Measurements from ENCODE around the gene SLC43A2. TPM values are rescaled to one million over a fixed set of nuclear protein-coding genes. Genes with fewer than 3 reads are reported as not detected.
A peak's percentile ranks its signal among the peaks of the same experiment; 100 is the strongest.

SLC43A2 gene
- total and polyA plus RNA-seq, 2 of the 13 experiments (the other 11 are each of a cell fraction or from before 2014, with no cell fraction given) = 7.3 to 20.0 TPM

GRCh38 chr17:1648963-1649843 is 20.6 kb upstream of the SLC43A2 start (continued):
- TF ChIP-seq ZNF276 (CRISPR knock-in tag; IDR thresholded peaks at IDR 0.05; ENCODE audit: low read depth) (peak; percentile 13; the same call in 1 of the 2 replicates), KDM3A (CRISPR knock-in tag; IDR thresholded peaks at IDR 0.05; ENCODE audit: low read depth) (no peak; the same call in none of the 2 replicates), GLMP (CRISPR knock-in tag; IDR thresholded peaks at IDR 0.05; ENCODE audit: borderline replicate concordance) (no peak), SOX6 (IDR thresholded peaks at IDR 0.05) (no peak), SOX6 (CRISPR knock-in tag; IDR thresholded peaks at IDR 0.05) (no peak), PHF20 (CRISPR knock-in tag; IDR thresholded peaks at IDR 0.05) (no peak; the same call in 1 of the 2 replicates), NBN (conservative IDR thresholded peaks at IDR 0.05) (no peak), ZBTB7B (CRISPR knock-in tag; IDR thresholded peaks at IDR 0.05) (no peak), MAX (IDR thresholded peaks at IDR 0.05) (no peak; the same call in 1 of the 2 replicates), ZFP82 (CRISPR knock-in tag; IDR thresholded peaks at IDR 0.05; ENCODE audit: borderline replicate concordance) (no peak), SUZ12 (IDR thresholded peaks at IDR 0.05; ENCODE audit: low read depth, low read length) (no peak), ZNF431 (CRISPR knock-in tag; IDR thresholded peaks at IDR 0.05; ENCODE audit: borderline replicate concordance, low read depth) (no peak), ZNF160 (CRISPR knock-in tag; IDR thresholded peaks at IDR 0.05) (no peak), GTF2F1 (IDR thresholded peaks at IDR 0.05; ENCODE audit: low read length) (no peak), ZNF780A (CRISPR knock-in tag; IDR thresholded peaks at IDR 0.05) (0 out of 2 replicates have a peak, but pooled peaks have one; percentile 53), BORCS8-MEF2B (CRISPR knock-in tag; IDR thresholded peaks at IDR 0.05) (no peak), HOXA9 (CRISPR knock-in tag; IDR thresholded peaks at IDR 0.05; ENCODE audit: borderline replicate concordance) (0 out of 2 replicates have a peak, but pooled peaks have one; percentile 57), TFAP4 (IDR thresholded peaks at IDR 0.05; ENCODE audit: borderline replicate concordance, low read depth) (peak; percentile 76; the same call in 1 of the 2 replicates), YY1 (IDR thresholded peaks at IDR 0.05; ENCODE audit: insufficient read depth, insufficient replicate concordance, low read depth, low read length) (peak; percentile 90), NCOA5 (CRISPR knock-in tag; IDR thresholded peaks at IDR 0.05) (no peak), ZNF225 (CRISPR knock-in tag; IDR thresholded peaks at IDR 0.05) (peak; percentile 39), SMARCE1 (IDR thresholded peaks at IDR 0.05; ENCODE audit: borderline replicate concordance) (no peak), ZSCAN31 (CRISPR knock-in tag; IDR thresholded peaks at IDR 0.05; ENCODE audit: low read depth) (no peak; the same call in 1 of the 2 replicates), ZBTB20 (CRISPR knock-in tag; IDR thresholded peaks at IDR 0.05; ENCODE audit: borderline replicate concordance, low read depth) (no peak)

Data from HepG2 (cell line).